H9 (cell line): ENCODE data around the gene BPIFB3. TPM values are rescaled to one million over a fixed set of nuclear protein-coding genes. Genes with fewer than 3 reads are reported as not detected.

Experiments used
- DNase-seq: peaks from one replicate; pipeline ENCODE4 v3.0.0-alpha.2; 2017
- H2AFZ ChIP-seq: one replicate; pipeline ENCODE4 v1.6.1; 2013; ENCODE audit warnings: mild to moderate bottlenecking, low read length, control low read depth, moderate library complexity
- H2AK5ac ChIP-seq: 2 replicates; pipeline ENCODE4 v1.6.1; 2013; ENCODE audit warnings: low read length, control low read depth, mixed read lengths; ENCODE audit not compliant: insufficient read length
- H2BK120ac ChIP-seq: one replicate; pipeline ENCODE4 v1.6.1; 2013; ENCODE audit warnings: low read depth, mild to moderate bottlenecking, low read length, control low read depth, inconsistent platforms; ENCODE audit not compliant: poor library complexity, severe bottlenecking
- H2BK12ac ChIP-seq: 2 replicates; pipeline ENCODE4 v1.6.1; 2013; ENCODE audit warnings: low read length, control low read depth, mixed read lengths, low read depth; ENCODE audit not compliant: insufficient read length
- H2BK15ac ChIP-seq: 2 replicates; pipeline ENCODE4 v1.6.1; 2013; ENCODE audit warnings: low read depth, low read length, control low read depth
- H2BK20ac ChIP-seq: one replicate; pipeline ENCODE4 v1.6.1; 2013; ENCODE audit warnings: low read depth, mild to moderate bottlenecking, low read length, control low read depth, inconsistent platforms; ENCODE audit not compliant: poor library complexity, severe bottlenecking
- H2BK5ac ChIP-seq: 2 replicates; pipeline ENCODE4 v1.6.1; 2013; ENCODE audit warnings: low read length, control low read depth, mixed read lengths; ENCODE audit not compliant: insufficient read length
- H3K14ac ChIP-seq: 2 replicates; pipeline ENCODE4 v1.6.1; 2013; ENCODE audit warnings: low read length, control low read depth; ENCODE audit not compliant: insufficient read depth
- H3K18ac ChIP-seq: 2 replicates; pipeline ENCODE4 v1.6.1; 2013; ENCODE audit warnings: low read depth, mild to moderate bottlenecking, mixed read lengths, low read length, control low read depth; ENCODE audit not compliant: insufficient read length
- H3K23ac ChIP-seq: 2 replicates; pipeline ENCODE4 v1.6.1; 2013; ENCODE audit warnings: low read length, control low read depth, mixed read lengths, low read depth; ENCODE audit not compliant: insufficient read length
- H3K23me2 ChIP-seq: 2 replicates; pipeline ENCODE4 v1.6.1; 2013; ENCODE audit warnings: low read depth, mild to moderate bottlenecking, mixed read lengths, low read length, control low read depth; ENCODE audit not compliant: insufficient read length, poor library complexity, severe bottlenecking
- H3K27ac ChIP-seq: 2 replicates; pipeline ENCODE4 v1.5.1; 2013; ENCODE audit warnings: low read length, control low read depth, mixed read lengths, low read depth; ENCODE audit not compliant: insufficient read length
- H3K27me3 ChIP-seq: 2 replicates; pipeline ENCODE4 v1.6.1; 2013; ENCODE audit warnings: low read length, control low read depth, inconsistent platforms; ENCODE audit not compliant: insufficient read depth
- H3K4ac ChIP-seq: 2 replicates; pipeline ENCODE4 v1.6.1; 2013; ENCODE audit warnings: low read depth, mild to moderate bottlenecking, control low read depth, inconsistent platforms, low read length, moderate library complexity
- H3K4me1 ChIP-seq: 2 replicates; pipeline ENCODE4 v1.6.1; 2013; ENCODE audit warnings: low read length, control low read depth, inconsistent platforms; ENCODE audit not compliant: insufficient read depth
- H3K4me2 ChIP-seq: 2 replicates; pipeline ENCODE4 v1.6.1; 2013; ENCODE audit warnings: low read length, control low read depth, mixed read lengths; ENCODE audit not compliant: insufficient read length, insufficient read depth
- H3K56ac ChIP-seq: 2 replicates; pipeline ENCODE4 v1.6.1; 2013; ENCODE audit warnings: low read depth, mild to moderate bottlenecking, mixed read lengths, low read length, control low read depth; ENCODE audit not compliant: insufficient read length
- H3K79me1 ChIP-seq: 2 replicates; pipeline ENCODE4 v1.6.1; 2013; ENCODE audit warnings: low read depth, mild to moderate bottlenecking, moderate library complexity, low read length, control low read depth, inconsistent platforms; ENCODE audit not compliant: insufficient read depth, poor library complexity, severe bottlenecking
- H3K79me2 ChIP-seq: 2 replicates; pipeline ENCODE4 v1.6.1; 2013; ENCODE audit warnings: low read length, control low read depth, inconsistent platforms; ENCODE audit not compliant: insufficient read depth
- H3K9ac ChIP-seq: 2 replicates; pipeline ENCODE4 v1.6.1; 2013; ENCODE audit warnings: low read length, control low read depth, mixed read lengths; ENCODE audit not compliant: insufficient read length; ENCODE audit errors: extremely low read depth
- H3K9me3 ChIP-seq: one replicate; pipeline ENCODE4 v1.6.1; 2013; ENCODE audit warnings: low read depth, low read length, inconsistent platforms; ENCODE audit not compliant: control insufficient read depth
- H3T11ph ChIP-seq: one replicate; pipeline ENCODE4 v1.6.1; 2013; ENCODE audit warnings: mild to moderate bottlenecking, low read length, control low read depth, inconsistent platforms
- H4K20me1 ChIP-seq: one replicate; pipeline ENCODE4 v1.6.1; 2013; ENCODE audit not compliant: control insufficient read depth, insufficient read length, insufficient read depth
- H4K5ac ChIP-seq: 2 replicates; pipeline ENCODE4 v1.6.1; 2013; ENCODE audit warnings: low read depth, mild to moderate bottlenecking, mixed read lengths, low read length, control low read depth; ENCODE audit not compliant: insufficient read length
- H4K8ac ChIP-seq: replicated peaks from 2 replicates; pipeline ENCODE4 v1.6.1; 2013; ENCODE audit warnings: low read length, control low read depth, mixed read lengths, low read depth; ENCODE audit not compliant: insufficient read length
- H4K91ac ChIP-seq: 2 replicates; pipeline ENCODE4 v1.6.1; 2013; ENCODE audit warnings: low read depth, mild to moderate bottlenecking, moderate library complexity, mixed read lengths, low read length, control low read depth; ENCODE audit not compliant: insufficient read length
- H3K27ac Mint-ChIP-seq, 3 experiments: 2 replicates in 2 of 3; 3 replicates in 1 of 3; pipeline ENCODE4 v1.8.0; 2020 to 2021; ENCODE audit warnings: mixed read lengths in 3 of 3, mild to moderate bottlenecking in 1 of 3, moderate library complexity in 1 of 3
- H3K27me3 Mint-ChIP-seq: 2 replicates; pipeline ENCODE4 v1.8.0; 2021; ENCODE audit warnings: low read depth, mild to moderate bottlenecking, moderate library complexity, mixed read lengths
- H3K36me3 Mint-ChIP-seq, 3 experiments: 2 replicates in 2 of 3; 3 replicates in 1 of 3; pipeline ENCODE4 v1.8.0; 2020 to 2021; ENCODE audit warnings: low read depth in 3 of 3, mixed read lengths in 3 of 3; ENCODE audit not compliant: insufficient read depth in 1 of 3
- H3K4me1 Mint-ChIP-seq, 2 experiments: 2 replicates each; pipeline ENCODE4 v1.8.0; 2020; ENCODE audit warnings: mixed read lengths in 2 of 2
- H3K4me3 Mint-ChIP-seq, 2 experiments: 2 replicates in 1 of 2; 3 replicates in 1 of 2; pipeline ENCODE4 v1.8.0; 2020 to 2021; ENCODE audit warnings: mild to moderate bottlenecking in 2 of 2, mixed read lengths in 2 of 2, moderate library complexity in 1 of 2
- H3K9me3 Mint-ChIP-seq, 2 experiments: 2 replicates in 1 of 2; 3 replicates in 1 of 2; pipeline ENCODE4 v1.8.0; 2020; ENCODE audit warnings: mild to moderate bottlenecking in 2 of 2, mixed read lengths in 2 of 2, moderate library complexity in 1 of 2
- CTCF ChIP-seq: fragments of 200-600 bp; sonication (generic); conservative IDR thresholded peaks from 3 replicates; pipeline ENCODE4 v1.8.0; 2021; ENCODE audit warnings: antibody characterized with exemption, mild to moderate bottlenecking
- WGBS: extraction: QIAGEN DNeasy Blood & Tissue Kit; methylation state at CpG from one replicate; pipeline ENCODE4 v1.1.7; 2013; ENCODE audit warnings: missing lambda C conversion rate, low lambda C conversion rate, mixed read lengths; ENCODE audit not compliant: insufficient read length; ENCODE audit errors: extremely low coverage; 5-methylcytosine and 5-hydroxymethylcytosine counted together
- total RNA-seq: library from RNA; stranded (reverse); gene quantifications from 2 replicates; pipeline ENCODE4 v1.2.1, GENCODE V29; 2021

The BPIFB3 gene
- total RNA-seq, 1 experiment from 2014 or later, result not detected

- Histone ChIP-seq H2AFZ (no peak overlapping the region), H3K23me2 (no peaks in the 10 kb centered on the region), H3K56ac (no peak overlapping the region), H3K23ac (no peak overlapping the region), H3K79me2 (no peaks in the 10 kb centered on the region), H2BK15ac (no peak overlapping the region), H3K27me3 (no peaks in the 10 kb centered on the region), H3K9me3 (no peaks in the 10 kb centered on the region), H3K4me2 (no peak overlapping the region), H3K18ac (peak overlapping the region; percentile 4), H3K79me1 (no peaks in the 10 kb centered on the region), H2BK120ac (no peak overlapping the region), H2BK12ac (no peak overlapping the region), H4K20me1 (no peaks in the 10 kb centered on the region), H4K8ac (no peak overlapping the region), H3K27ac (no peak overlapping the region), H3K9ac (no peak overlapping the region), H2AK5ac (no peak overlapping the region), H3K14ac (no peak overlapping the region; the same call in 1 of the 2 replicates), H3K4ac (no peak overlapping the region), H4K91ac (no peak overlapping the region), H4K5ac (no peak overlapping the region), H3T11ph (no peak overlapping the region), H2BK5ac (no peak overlapping the region), H3K4me1 (no peaks in the 10 kb centered on the region), H2BK20ac (no peak overlapping the region)
- H3K36me3 Mint-ChIP-seq, result no peaks in the 10 kb centered on the region
- TF ChIP-seq CTCF, result no peak
- WGBS, result no CpG with 5 or more reads among the region's 11 CpGs
- no peak for DNase-seq
- no peaks in the 10 kb centered on the region; the same call in none of the 2 replicates for H3K27me3 Mint-ChIP-seq
- H3K4me1 Mint-ChIP-seq, result no peaks in the 10 kb centered on the region
- H3K27ac Mint-ChIP-seq, result no peak overlapping the region
- H3K4me3 Mint-ChIP-seq, result no peak overlapping the region
- H3K9me3 Mint-ChIP-seq, result no peaks in the 10 kb centered on the region
Observed at GRCh38 chr20:33064572-33065287, 11.0 kb downstream of the BPIFB3 start.
